ENCODE data around the gene FMN2.

The FMN2 gene

DNA sequence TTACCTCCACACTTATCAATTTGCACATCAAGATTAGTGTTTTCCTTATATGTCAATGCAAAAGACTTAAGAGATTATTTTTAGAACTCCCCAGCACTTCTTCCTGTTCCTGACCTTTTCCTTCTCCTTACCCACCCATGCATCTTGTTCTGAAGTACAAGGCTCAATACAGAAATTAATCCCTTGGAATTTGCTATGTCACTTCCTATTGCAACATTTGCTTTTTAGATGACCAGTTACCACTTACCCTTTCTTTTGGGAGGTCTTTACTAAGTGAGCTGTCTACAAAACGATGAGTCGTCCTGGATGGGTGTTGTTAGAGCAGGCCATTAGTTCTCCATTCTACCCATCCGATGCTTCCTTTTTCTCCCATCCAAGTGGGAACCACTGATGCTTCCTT, 221.2 kb downstream of the FMN2 start:
- Histone ChIP-seq H3K27ac (ENCODE audit: low read length) (no peak overlapping the region), H3K79me2 (ENCODE audit: low read length) (no peaks in the 10 kb centered on the region), H3K4me2 (ENCODE audit: low read length) (no peak overlapping the region), H3K9ac (ENCODE audit: low read length) (no peak overlapping the region), H3K36me3 (replicated peaks; ENCODE audit: low read depth, low read length) (no peaks in the 10 kb centered on the region), H3K27me3 (ENCODE audit: low read depth, low read length) (no peaks in the 10 kb centered on the region), H2AFZ (ENCODE audit: low read depth, low read length) (no peak overlapping the region), H3K4me3 (ENCODE audit: low read length) (no peak overlapping the region), H3K4me1 (ENCODE audit: low read length) (peaks cover 13% of the 10 kb centered on the region), H4K20me1 (ENCODE audit: insufficient read depth, low read length) (no peaks in the 10 kb centered on the region), H3K9me3 (ENCODE audit: insufficient read depth, low read length) (no peaks in the 10 kb centered on the region)
- TF ChIP-seq CTCF (IDR thresholded peaks at IDR 0.05; ENCODE audit: low read depth, low read length) = no peak
- TF ChIP-seq EZH2phosphoT487 (IDR thresholded peaks at IDR 0.05; ENCODE audit: low read depth) = no peak

GRCh38 chr1:240314845-240315801, 223.4 kb downstream of the FMN2 start:
- no peak overlapping the region for H3K4me3 ChIP-seq (ENCODE audit: low read length)
- H4K20me1 ChIP-seq (ENCODE audit: insufficient read depth, low read length) = no peaks in the 10 kb centered on the region
- H3K4me2 ChIP-seq (ENCODE audit: low read length) = no peak overlapping the region
- no peaks in the 10 kb centered on the region for H3K9me3 ChIP-seq (ENCODE audit: insufficient read depth, low read length)
- H3K9ac ChIP-seq (ENCODE audit: low read length) = no peak overlapping the region
- H3K4me1 ChIP-seq (ENCODE audit: low read length) = no peaks in the 10 kb centered on the region
- no peak for TF ChIP-seq EZH2phosphoT487 (IDR thresholded peaks at IDR 0.05; ENCODE audit: low read depth)
- TF ChIP-seq CTCF (IDR thresholded peaks at IDR 0.05; ENCODE audit: low read depth, low read length) = no peak
- H3K27me3 ChIP-seq (ENCODE audit: low read depth, low read length) = no peaks in the 10 kb centered on the region
- H2AFZ ChIP-seq (ENCODE audit: low read depth, low read length) = no peak overlapping the region
- H3K79me2 ChIP-seq (ENCODE audit: low read length) = no peaks in the 10 kb centered on the region
- H3K27ac ChIP-seq (ENCODE audit: low read length) = no peak overlapping the region
- H3K36me3 ChIP-seq (replicated peaks; ENCODE audit: low read depth, low read length) = no peaks in the 10 kb centered on the region

- Histone ChIP-seq H3K9ac (ENCODE audit: low read length) (no peak overlapping the region), H3K9me3 (ENCODE audit: insufficient read depth, low read length) (no peaks in the 10 kb centered on the region), H4K20me1 (ENCODE audit: insufficient read depth, low read length) (no peaks in the 10 kb centered on the region), H2AFZ (ENCODE audit: low read depth, low read length) (no peak overlapping the region), H3K36me3 (replicated peaks; ENCODE audit: low read depth, low read length) (no peaks in the 10 kb centered on the region), H3K4me2 (ENCODE audit: low read length) (no peak overlapping the region), H3K4me3 (ENCODE audit: low read length) (no peak overlapping the region), H3K79me2 (ENCODE audit: low read length) (no peaks in the 10 kb centered on the region), H3K4me1 (ENCODE audit: low read length) (no peaks in the 10 kb centered on the region), H3K27me3 (ENCODE audit: low read depth, low read length) (peaks cover 19% of the 10 kb centered on the region; the same call in 1 of the 2 replicates), H3K27ac (ENCODE audit: low read length) (no peak overlapping the region)
- TF ChIP-seq EZH2phosphoT487 (IDR thresholded peaks at IDR 0.05; ENCODE audit: low read depth) (no peak), CTCF (IDR thresholded peaks at IDR 0.05; ENCODE audit: low read depth, low read length) (no peak)
Observed at GRCh38 chr1:240319998-240320397, 228.3 kb downstream of the FMN2 start.

DNA sequence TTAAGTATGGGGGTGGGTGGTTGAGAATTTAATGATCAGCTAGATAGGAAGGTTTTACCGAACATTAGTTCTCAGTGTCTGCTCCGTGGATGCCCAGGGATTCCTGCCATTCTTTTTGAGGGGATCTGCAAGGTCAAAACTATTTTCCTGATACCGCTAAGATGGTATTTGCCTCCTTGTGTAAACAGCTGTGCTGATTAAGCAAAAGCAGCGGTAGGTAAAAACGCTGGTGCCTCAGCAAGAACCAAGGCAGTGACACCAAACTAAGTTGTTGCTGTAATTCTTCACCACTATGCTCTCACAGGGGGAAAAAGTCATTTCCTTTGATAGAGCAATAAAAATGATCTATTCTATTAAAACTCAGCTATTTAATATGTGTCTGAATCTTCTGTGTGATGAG, 229.0 kb downstream of the FMN2 start:
- H3K4me1 ChIP-seq (ENCODE audit: low read length) = no peaks in the 10 kb centered on the region
- H3K36me3 ChIP-seq (replicated peaks; ENCODE audit: low read depth, low read length) = no peaks in the 10 kb centered on the region
- no peak overlapping the region for H3K27ac ChIP-seq (ENCODE audit: low read length)
- no peaks in the 10 kb centered on the region for H3K79me2 ChIP-seq (ENCODE audit: low read length)
- no peak overlapping the region for H2AFZ ChIP-seq (ENCODE audit: low read depth, low read length)
- no peak overlapping the region for H3K4me2 ChIP-seq (ENCODE audit: low read length)
- no peaks in the 10 kb centered on the region for H3K9me3 ChIP-seq (ENCODE audit: insufficient read depth, low read length)
- TF ChIP-seq CTCF (IDR thresholded peaks at IDR 0.05; ENCODE audit: low read depth, low read length) (no peak), EZH2phosphoT487 (IDR thresholded peaks at IDR 0.05; ENCODE audit: low read depth) (no peak)
- no peak overlapping the region for H3K4me3 ChIP-seq (ENCODE audit: low read length)
- H3K9ac ChIP-seq (ENCODE audit: low read length) = no peak overlapping the region
- H3K27me3 ChIP-seq (ENCODE audit: low read depth, low read length) = peaks cover 19% of the 10 kb centered on the region; the same call in 1 of the 2 replicates
- no peaks in the 10 kb centered on the region for H4K20me1 ChIP-seq (ENCODE audit: insufficient read depth, low read length)
